Measurements from ENCODE around the gene DPYD. TPM values are rescaled to one million over a fixed set of nuclear protein-coding genes. Genes with fewer than 3 reads are reported as not detected.

DPYD gene
- polyA plus RNA-seq, 1 of the 3 experiments (the other 2 are of a cell fraction), result 23.0 TPM

GRCh38 chr1:97545446-97545845 is 375.4 kb downstream of the DPYD start:
- POLR2A ChIA-PET, result no interaction called here
- no peak for DNase-seq

More at GRCh38 chr1:97545446-97545845, 375.4 kb downstream of the DPYD start:
- Histone ChIP-seq H3K4me3 (ENCODE audit: low read depth in 2 of 2, low read length in 1 of 2) (no peak overlapping the region), H3K4me2 (no peak overlapping the region), H3K27me3 (ENCODE audit: insufficient read depth) (no peaks in the 10 kb centered on the region), H3K9me2 (no peaks in the 10 kb centered on the region), H3K9ac (no peak overlapping the region), H3K79me2 (ENCODE audit: insufficient read depth) (no peaks in the 10 kb centered on the region), H3K4me1 (ENCODE audit: control insufficient read depth in 1 of 2, insufficient read depth in 2 of 2, low read depth in 1 of 2, low read length in 1 of 2) (no peaks in the 10 kb centered on the region), H3K36me3 (replicated peaks in 1 of 2; ENCODE audit: control insufficient read depth in 1 of 2, insufficient read depth in 2 of 2, low read length in 1 of 2) (peaks cover 4 to 58% of the 10 kb centered on the region in 2 experiments), H2AFZ (ENCODE audit: low read depth) (no peak overlapping the region), H4K20me1 (ENCODE audit: insufficient read depth) (no peaks in the 10 kb centered on the region), H3K9me3 (no peaks in the 10 kb centered on the region), H3F3A (replicated peaks; ENCODE audit: insufficient read depth) (peaks cover 20% of the 10 kb centered on the region), H3K27ac (ENCODE audit: low read depth in 2 of 2, low read length in 1 of 2) (no peak overlapping the region)
- CTCF ChIA-PET, result no interaction called here
- TF ChIP-seq TCF12 (IDR thresholded peaks at IDR 0.05) (no peak), EP300 (IDR thresholded peaks at IDR 0.05; ENCODE audit: borderline replicate concordance in 1 of 2, low read depth in 1 of 2, low read length in 1 of 2) (no peak), NFIC (IDR thresholded peaks at IDR 0.05; ENCODE audit: borderline replicate concordance) (no peak), EZH2phosphoT487 (IDR thresholded peaks at IDR 0.05; ENCODE audit: borderline replicate concordance, low read depth) (no peak), IRF3 (IDR thresholded peaks at IDR 0.05; ENCODE audit: low read depth, low read length) (no peak), ZBTB33 (IDR thresholded peaks at IDR 0.05; ENCODE audit: borderline replicate concordance, low read depth) (no peak), USF2 (IDR thresholded peaks at IDR 0.05; ENCODE audit: borderline replicate concordance, low read depth, low read length) (no peak), FOSL2 (IDR thresholded peaks at IDR 0.05; ENCODE audit: borderline replicate concordance, low read depth) (no peak), SMC3 (IDR thresholded peaks at IDR 0.05; ENCODE audit: low read depth, low read length) (no peak), MXI1 (IDR thresholded peaks at IDR 0.05; ENCODE audit: low read depth, low read length) (no peak), SIN3A (IDR thresholded peaks at IDR 0.05; ENCODE audit: borderline replicate concordance, low read depth, low read length) (no peak), FOXJ3 (CRISPR knock-in tag; IDR thresholded peaks at IDR 0.05) (no peak), FOXM1 (IDR thresholded peaks at IDR 0.05; ENCODE audit: low read depth) (no peak), TAF1 (IDR thresholded peaks at IDR 0.05; ENCODE audit: borderline replicate concordance, low read depth, low read length) (no peak), CHD2 (IDR thresholded peaks at IDR 0.05; ENCODE audit: low read length, partially characterized antibody) (no peak), YY1 (IDR thresholded peaks at IDR 0.05; ENCODE audit: low read depth) (no peak), RCOR1 (IDR thresholded peaks at IDR 0.05; ENCODE audit: low read length) (no peak), JUND (IDR thresholded peaks at IDR 0.05) (no peak), MAX (IDR thresholded peaks at IDR 0.05; ENCODE audit: low read depth) (no peak), RFX5 (IDR thresholded peaks at IDR 0.05; ENCODE audit: low read length) (no peak)
- 94% methylated on average over 4 of the region's 4 CpGs for WGBS (ENCODE audit: low lambda C conversion rate)
